NCI-H1105 treated with DMSO at 0.1 percent for 48 hours (cell line): ENCODE measurements around the gene DNM3.

Experiments used
- DNase-seq: peaks from one replicate; lab custom pipeline; 2025; lab: John Stamatoyannopoulos, UW

Gene DNM3

DNA sequence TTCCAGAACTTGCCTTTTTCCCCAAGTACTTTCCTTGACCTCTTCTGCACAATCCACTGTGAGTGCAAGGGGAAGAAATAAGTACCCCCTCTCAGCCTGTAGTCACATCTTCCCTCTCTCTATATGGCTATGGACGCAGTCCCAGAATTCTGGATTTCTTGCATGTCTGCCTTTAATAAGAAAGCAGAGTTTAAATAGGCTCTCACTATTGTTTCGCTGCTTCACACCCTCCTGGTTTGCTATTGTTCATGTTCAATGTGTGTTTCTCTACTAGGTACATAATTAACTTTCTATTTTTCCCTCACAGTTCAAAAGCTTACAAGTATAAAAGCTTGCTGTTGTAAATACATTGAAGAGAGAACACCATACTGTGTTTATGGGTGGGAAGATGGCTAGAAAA, 397.7 kb downstream of the DNM3 start:
- DNase-seq: no peak

DNA sequence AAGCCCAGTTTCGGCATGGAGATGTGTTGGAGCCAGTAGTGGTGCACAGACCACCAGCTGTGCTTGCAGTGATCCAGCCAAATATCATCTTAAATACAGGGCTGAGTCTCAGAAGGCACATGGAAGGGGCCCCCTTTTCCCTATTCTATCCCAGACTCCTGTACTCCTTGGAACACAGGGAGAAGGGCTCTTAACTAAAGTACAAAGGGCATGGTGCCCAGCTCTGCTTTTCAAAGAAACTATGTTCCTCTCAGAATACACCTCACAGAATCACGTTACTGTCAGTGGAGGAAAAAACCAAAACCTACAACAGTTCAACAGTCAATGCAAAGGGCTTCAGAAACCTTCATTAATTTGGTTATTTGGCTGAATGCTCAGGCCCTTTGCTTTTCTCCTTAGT, 398.6 kb downstream of the DNM3 start:
- DNase-seq: no peak

DNA sequence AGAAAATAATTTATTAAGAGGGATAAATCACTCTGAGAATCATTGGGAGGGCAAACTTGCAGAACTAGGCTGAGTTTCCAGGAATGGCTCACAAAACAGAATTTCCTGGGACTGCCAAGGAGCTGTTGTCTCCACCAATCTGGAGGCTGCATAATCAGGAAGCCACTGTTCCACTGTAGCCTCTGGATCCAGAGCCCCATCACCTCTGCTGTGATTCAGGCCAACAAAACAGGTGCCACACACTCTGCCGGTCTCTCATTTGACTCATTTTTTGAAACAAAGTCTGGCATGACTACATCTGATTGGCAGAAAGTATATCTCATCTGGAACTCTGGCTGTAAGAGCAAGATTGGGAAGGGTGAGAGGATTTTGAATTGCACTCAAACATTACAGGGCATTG, 400.2 kb downstream of the DNM3 start:
- DNase-seq: no peak

DNA sequence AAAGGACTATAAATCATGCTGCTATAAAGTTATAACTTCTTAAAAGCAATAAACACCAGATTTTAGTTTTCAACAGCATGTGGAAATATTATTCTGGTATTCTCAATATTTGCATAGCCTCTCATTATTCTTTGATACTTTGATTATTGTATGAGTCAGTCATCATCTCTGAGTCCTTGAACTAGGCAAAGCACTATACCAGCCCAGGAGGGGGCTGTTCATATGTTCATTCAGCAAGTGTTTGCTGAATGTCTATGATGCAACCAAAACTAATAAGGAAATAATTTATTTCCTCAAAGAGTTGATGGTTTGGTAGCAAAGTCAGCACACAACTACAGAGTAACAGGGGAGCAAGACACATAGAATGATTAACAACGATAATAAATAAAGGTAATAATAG, 403.6 kb downstream of the DNM3 start:
- no peak for DNase-seq

DNA sequence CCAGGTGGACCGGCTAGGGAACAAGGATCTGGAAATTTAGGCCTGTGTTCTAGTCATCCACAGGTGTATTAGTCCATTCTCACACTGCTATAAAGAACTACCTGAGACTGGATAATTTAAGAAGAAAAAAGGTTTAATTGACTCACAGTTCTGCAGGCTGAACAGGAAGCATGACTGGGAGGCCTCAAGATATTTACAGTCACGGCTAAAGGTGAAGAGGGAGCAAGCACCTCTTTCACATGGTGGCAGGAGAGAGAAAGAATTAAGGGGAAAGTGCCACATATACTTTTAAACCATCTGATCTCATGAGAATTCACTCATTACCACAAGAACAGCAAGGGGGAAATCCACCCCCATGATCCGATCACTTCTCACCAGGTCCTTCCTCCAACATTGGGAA, 404.5 kb downstream of the DNM3 start:
- no peak for DNase-seq

DNA sequence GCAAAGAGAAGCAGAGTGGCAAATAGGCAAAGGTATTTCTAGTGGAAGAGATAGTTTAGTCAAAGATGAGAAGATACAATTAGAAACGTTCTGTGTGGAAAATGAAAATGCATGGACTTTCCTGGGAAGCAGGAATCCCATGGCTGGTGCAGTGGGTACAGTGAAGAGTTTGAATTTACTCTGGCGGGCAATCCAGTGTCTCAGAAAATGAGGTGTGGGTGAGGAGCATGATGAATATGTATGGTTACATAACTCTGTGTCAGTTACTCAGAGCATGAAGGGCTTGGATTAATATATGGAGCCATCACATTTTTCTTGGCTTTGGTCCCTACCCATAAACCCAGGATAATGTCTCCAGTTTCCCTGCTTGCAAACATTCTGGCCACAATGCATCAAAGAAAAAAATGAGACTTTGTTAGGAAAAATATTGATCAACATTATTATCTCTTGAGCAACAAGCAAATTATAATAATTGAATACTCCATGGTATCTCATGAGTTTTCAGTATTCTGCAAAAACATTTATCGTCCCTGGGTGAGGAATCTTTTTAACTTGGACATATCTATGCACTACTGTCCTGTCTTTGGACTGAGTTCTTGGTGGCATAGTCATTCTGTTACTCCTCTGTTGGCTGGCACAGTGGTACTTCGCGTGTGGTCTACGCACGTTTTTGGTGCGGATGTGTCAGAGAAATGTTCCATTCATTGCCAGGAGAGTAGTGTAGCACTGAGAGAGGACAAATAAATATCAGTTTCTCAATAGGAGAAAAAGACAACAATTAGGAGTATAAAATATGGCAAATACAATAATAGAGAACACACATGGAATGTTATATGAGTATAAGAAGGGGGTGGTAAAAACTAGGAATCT, 405.5 kb downstream of the DNM3 start:
- no peak for DNase-seq

DNA sequence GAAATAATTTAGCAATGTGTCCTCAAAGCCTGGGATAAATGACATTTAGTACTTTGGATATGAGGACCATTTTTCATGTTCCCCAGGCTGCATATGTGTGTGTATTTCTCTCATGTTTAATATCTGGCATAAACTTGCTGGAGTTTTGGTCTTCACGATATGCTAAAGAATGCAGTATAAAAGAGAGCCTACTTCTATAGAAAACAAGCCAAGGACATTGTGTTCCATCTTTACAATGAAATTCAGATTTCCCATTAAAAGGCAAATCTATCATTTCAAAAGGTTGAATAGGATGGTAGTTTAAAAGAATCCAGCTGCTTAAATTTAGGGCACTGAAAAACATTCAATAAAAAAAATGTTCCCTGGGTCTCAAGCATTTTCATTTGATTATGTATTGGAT, 410.2 kb downstream of the DNM3 start:
- no peak for DNase-seq

DNA sequence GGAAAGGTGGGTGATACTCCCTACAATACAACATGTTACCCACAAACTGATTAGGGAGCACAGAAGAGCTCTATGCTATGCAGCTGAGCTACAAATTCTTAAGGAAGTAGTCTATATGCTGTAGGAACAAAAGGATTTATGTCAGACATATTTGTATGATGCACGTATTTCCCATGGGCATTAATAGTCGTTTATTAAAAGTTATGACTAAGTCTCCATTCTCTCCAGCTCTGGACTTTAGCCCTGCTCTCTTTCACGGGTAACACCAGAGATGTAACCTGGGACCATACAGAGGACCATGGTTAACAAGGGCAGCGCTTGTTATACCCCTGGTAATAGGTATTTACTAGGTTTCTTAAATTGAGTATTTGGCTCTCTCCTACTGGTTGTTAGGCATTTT, 411.0 kb downstream of the DNM3 start:
- DNase-seq: no peak

DNA sequence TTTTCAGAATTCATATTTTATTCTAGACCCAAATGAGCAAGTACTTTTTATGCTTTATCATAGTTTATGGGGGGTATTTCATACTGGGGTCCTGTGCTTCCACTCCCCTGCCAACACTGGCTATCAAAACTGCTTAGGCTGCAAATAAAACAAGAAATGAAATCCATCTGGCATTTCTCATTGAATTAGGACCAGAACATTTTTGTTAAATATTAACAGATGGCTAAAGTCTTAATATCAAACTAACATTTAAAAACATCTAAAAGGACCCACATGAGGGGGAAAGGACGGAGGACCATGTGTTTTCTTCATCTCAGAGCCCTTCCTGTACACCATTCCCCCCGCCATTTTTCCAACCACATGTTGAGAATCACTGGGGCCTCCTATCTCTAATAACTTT, 411.7 kb downstream of the DNM3 start:
- DNase-seq: no peak

DNA sequence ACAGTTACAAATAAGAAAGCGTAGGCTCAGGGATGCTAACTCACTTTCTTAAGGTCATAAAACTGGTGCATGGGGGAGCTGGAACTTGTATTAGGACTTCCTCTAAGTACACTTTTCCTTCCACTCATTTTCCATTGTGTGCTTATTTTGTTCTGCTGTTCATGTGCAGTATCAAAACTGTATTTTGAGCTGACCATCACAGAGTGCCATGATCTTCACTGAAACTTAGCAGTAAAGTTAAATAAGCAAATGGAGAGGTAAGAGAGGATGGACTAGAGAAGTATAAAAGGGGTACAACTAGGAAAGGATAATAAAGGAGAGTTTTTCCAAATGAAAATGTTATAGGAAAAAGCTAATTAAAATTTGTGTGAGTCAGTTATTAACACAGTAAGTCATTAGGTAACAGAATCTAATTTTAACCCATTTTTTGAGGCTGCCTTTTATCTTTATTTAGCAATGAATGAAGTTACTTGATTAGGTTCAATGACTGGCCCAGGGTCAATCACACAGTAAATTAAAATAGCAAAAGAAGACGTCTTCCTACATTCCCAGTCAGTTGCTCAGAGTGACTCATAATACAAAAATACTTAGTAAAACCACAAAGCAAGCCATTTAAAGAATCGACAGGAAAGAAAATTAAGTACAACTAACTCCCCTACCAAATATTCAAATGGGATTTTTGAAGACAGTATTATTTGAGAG, 413.4 kb downstream of the DNM3 start:
- no peak for DNase-seq

DNA sequence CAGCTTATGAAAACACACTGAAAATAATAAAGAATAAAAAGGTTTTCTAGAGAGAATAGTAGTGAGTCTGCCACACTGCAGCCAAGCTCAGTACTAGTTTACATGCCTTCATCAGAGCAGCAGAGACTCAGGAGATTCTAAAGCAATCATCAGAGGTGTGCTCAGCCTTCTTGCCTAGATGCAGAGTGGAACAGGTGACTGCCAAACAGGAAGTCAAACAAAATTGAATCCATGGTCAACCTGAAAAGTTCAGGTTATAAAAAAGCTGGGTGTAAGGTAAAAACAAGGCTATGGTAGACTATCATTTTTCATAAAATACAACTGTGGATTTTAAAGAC, 413.9 kb downstream of the DNM3 start:
- no peak for DNase-seq

DNA sequence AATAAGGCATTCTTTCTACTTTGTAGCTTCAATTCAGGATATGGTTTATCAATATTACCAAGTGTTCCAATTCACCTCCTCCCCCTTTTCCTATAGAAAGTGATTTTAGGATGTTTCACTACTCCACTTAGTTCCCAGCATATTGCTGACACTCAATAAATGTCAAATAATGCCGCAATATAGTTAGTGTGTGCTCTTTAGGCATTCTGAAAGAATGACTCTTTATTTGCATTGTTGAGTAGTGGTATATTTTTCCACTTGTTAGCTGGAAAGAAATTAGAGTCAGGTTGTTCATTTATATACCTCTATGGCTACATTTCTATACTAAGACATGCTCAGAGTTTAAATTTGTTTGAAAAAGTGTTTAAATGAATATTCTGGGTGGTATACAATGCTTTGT, 424.6 kb downstream of the DNM3 start:
- no peak for DNase-seq

DNA sequence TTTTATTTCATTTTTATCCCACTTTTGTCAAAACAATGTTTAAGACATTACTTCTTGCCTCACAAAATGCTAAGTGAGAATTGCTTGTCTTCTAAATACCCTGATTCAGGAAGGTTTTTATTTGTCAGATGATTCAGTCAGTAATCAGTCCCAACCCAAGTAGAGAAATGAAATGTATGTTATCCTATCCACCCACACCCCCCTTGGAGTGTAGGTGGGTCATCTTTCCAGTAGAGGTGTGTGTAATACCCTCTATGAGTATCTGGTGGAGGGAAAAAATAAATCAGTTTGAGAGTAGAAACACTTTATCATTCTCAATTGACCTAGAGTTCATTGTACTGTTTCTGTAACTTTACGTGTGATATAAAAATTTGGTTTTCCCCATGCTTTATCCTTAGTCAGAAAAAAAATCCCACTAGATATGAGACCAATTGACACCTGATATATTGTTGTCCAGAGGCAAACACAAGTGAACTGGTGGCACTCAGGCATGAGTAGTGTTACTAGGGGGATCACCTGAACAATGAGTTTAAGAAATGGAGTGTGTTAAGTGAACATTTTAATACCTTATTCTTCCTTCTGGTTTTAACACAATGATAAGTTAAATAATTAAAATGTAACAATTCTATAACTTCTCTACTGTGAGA, 425.4 kb downstream of the DNM3 start:
- DNase-seq: no peak

DNA sequence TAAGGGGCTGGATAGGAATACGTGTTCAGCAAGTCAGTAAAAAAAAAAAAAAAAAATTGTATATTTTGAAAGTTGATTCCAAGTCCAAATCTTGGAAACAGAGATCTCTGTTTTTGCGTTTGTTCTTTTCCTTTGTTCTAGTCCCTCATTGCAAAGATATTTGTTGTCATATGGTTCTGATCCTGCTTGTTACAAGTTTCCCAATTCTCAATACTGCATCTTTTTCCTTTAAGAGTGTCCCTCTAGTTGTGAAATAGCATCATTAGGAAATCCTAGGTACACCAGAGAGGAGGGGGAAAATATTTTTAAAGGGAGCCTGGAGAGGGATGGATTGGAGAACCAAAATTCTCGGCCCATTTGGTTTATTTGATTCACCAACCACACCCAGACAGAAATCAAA, 426.9 kb downstream of the DNM3 start:
- DNase-seq: no peak

DNA sequence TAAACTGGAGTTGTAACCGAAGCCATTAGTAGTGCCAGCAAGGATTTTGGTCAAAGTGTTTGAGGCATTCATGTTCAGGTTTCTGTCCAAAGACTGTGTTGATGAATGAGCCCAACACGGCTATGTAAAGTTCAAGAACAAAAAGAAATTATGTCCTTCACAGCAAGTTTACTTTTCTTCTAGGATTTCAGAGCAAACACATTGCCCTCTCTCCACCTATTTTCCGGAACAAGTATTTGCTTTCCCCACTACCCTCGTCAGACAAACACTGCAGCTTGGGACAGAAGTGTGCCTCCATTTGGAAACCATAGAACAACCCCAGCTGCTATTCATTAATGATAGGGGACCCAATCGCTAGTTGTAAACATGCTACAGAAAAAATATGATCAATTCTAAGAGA, 427.8 kb downstream of the DNM3 start:
- DNase-seq: no peak

DNA sequence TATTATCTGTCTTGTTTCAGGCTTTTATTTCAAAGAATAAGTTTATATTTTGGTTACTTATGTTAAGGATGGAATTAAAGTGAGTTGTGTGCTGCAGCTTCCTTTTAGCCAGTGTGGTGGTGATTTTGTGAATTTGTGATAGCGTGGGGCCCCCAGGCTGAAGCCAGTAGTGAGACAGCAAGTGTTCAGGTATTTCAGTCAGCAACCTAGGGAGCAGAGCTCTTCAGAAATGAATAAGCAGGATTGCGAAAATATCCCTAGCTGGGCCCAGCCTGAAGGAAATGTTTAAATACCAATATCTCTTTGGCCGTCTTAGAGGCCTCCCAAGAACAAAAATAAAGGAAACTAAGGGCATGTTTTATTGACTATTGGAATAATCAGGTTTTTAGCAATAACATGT, 428.3 kb downstream of the DNM3 start:
- DNase-seq: no peak

DNA sequence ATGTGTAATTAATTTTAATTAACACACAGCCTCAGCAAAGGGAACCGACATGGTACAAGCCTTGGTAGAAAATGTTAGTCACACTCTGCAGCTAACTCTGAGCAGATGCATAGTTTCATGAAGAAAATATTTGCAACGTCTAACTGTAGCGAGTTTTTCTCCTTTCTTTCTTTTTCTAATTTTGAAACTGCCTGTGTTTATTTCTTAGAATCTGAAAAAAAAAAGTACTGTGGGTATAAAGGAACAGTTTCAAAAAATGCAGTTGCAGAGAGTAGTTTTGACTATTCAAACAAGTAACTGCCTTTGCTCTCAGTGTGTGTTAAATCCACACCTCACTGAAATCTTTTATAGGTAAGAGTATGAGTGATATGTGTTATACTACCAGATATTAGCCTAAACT, 429.3 kb downstream of the DNM3 start:
- DNase-seq: no peak

DNA sequence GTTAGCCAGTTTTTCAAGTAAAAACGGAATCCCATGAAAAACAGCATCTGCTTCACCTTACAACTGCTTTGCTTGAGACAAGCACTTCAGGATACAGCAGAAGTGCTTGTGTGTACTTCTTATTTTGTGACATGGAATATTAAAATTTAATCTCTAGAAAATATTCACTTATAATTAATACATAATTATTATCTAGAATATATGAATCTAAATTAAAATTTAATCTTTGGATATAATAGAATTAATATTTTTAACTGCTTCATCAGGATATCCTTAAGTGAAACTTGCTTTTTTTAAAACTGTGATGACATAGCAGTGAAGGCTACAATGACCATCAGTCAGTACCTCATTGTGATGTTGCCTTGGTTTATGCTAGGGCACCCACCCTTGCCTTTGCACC, 430.8 kb downstream of the DNM3 start:
- DNase-seq: no peak

DNA sequence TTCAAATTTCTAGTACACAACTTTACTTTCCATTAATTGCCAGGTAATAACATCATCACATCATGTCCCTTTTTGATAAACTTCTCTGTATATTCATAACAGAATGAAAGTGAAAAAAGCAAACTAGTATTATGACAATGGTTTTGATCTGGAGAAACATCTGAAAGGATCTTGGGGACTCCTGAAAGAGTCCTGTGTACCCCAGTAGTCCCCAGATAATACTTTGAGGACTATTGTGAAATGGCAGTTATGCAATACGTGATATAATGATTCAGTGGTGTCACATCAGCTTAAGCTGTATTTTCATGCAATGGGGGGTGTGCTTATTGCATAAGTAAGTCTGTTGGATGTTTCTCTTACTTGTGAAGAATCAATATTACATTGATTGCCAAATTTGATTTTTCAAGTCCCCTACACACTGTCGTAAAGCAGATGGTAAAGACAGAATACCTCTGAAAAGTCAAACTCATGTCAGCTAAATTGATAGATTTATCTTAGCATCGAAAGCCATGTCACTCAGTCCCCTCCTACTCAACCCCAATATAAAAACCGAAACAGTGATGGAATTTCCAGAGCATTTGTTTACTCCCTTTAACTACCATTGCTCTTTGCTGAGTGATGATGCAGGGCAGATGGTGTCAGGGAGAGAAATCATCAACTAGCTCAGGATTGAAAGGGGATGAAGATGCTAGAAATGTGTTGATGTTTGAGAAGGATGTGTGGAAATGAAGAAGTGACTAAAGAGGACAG, 432.5 kb downstream of the DNM3 start:
- no peak for DNase-seq

DNA sequence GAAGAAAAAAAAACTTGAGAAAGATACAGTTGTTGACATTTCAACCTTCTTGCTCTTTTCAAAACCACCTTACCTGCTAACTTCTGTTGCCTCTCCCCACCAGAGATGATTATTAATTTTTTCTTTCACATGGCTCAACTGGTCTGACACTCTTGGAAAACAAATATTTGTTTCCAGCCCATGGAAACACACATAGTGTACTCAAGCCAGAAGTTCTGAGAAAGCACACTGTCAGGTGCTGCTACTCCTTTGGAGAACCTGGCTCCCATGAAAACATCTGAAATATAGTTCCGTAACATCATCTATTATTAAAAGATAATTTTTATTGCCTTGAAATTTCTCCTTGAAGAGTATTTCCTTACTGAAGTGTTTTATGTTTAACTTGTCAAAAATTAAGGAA, 434.2 kb downstream of the DNM3 start:
- no peak for DNase-seq

DNA sequence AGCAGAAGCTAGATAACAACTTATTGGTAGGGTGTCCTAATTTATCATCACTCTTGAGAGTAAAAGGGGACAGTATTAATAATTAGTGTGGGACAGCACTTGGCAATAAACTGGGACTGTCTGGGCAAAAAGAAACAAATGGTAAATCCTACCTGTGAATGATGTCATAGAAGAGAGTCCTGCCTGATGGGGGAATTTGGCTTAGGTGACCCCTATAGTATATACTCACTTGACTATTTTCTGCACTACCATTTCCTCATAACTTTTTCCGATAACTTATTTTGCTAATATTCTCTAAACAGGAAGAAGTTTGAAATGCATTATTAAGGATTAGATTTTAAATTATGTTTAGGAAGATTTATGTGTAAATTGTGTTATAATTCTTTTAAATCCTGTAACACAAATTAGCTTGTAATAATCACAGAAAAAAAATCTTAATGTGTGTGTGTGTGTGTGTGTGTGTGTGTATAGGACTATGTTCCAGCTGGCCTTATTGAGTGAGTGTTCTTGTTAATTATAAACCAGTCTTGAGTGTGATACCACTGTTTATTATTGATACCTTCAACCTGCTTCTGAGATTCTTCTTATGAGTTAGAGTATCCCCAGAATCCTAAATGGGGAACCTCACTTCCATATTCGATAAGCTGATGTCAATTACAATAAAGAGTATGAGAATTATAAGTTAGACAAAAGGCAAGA, 435.0 kb downstream of the DNM3 start:
- no peak for DNase-seq

DNA sequence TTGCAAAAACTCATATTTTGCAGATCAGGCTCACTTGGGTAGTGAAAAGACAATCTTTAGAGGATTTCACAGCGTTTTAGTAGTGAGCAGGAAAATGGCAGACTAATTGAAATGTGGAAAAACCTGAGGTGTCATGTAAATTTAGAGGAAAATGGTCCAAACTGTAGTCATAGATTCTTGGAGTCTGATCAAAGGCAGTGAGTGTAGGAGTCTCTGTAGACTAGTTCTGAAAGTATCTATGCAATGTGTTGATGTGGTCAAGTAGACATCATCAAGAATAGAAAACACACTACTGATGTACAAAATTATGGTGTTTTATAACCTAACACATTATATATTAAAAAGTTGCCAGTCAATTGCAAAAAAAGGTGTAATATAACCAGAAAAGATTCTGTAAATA, 436.0 kb downstream of the DNM3 start:
- no peak for DNase-seq
